Measurements from ENCODE around the gene OR51B2. TPM values are rescaled to one million over a fixed set of nuclear protein-coding genes. Genes with fewer than 3 reads are reported as not detected.
"Not testable (repeated sequence)": the region's sequence is repeated elsewhere in the genome, so short reads cannot be mapped to it uniquely, and the experiment has no call there.

The OR51B2 gene
- total and polyA plus RNA-seq, 2 of the 13 experiments (the other 11 are each of a cell fraction or from before 2014, with no cell fraction given), result not detected

DNA sequence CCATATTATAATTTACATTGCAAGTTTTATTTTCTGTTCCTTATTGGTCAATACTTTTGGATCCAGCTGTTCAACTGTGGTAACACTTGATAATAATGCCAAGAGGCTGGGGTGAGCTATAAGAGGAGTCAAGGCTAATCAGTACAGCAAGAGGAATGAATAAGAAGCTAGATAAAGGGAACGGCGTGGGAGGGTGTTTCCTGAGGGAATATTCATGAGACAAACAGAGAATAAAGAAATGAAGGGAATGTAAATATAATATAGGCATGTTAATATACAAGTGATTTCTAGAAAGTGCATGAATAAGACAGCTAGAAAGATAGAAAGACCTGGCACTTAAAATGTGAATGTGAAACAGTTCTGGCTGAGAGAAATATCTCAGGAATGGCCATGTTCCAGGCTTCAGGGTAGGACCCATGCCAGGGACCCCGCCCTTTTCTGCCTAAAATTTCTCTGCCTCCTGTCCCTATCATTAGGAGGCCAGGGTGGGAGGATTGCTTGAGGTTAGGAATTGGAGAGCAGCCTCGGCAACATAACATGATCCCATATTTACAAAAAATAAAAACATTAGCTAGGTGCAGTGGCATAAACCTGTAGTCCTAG lies 26.3 kb downstream of the OR51B2 start (continued):
- TF ChIP-seq ZNF605 (CRISPR knock-in tag; IDR thresholded peaks at IDR 0.05) (no peak), YEATS4 (CRISPR knock-in tag; IDR thresholded peaks at IDR 0.05; ENCODE audit: borderline replicate concordance) (no peak)

DNA sequence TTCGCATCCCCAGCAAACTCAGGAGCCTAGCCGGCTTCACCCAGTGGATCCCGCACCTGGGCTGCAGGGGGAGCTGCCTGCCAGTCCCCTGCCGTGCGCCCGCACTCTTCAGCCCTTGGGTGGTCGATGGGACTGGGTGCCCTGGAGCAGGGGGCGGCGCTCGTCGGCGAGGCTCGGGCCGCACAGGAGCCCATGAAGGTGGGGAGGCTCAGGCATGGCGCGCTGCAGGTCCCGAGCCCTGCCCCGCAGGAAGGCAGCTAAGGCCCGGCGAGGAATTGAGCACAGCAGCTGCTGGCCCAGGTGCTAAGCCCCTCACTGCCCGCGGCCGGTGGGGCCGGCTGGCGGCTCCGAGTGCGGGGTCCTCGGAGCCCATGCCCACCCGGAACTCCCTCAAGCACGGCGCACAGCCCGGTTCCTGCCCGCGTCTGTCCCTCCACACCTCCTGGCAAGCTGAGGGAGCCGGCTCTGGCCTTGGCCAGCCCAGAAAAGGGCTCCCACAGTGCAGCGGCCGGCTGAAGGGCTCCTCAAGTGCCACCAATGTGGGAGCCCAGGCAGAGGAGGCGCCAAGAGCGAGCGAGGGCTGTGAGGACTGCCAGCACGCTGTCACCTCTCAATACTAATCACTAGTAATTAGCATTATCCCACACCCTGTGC lies 29.6 kb downstream of the OR51B2 start:
- intact Hi-C loops (cut with micrococcal nuclease; ENCODE audit: unreplicated experiment); H4K20me1 ChIP-seq (ENCODE audit: insufficient read depth, low read length); POLR2A ChIA-PET; FAIRE-seq; H3K4me1 ChIP-seq (ENCODE audit: insufficient read depth, low read length); ATAC-seq; BruUV-seq (replicated peaks); H3K9me3 ChIP-seq (ENCODE audit: low read length); in situ Hi-C loops (cut with HindIII; ENCODE audit: extremely low pct_ligation_motif_present, low pct_unique_long_range_greater_than_20kb); H3K9ac ChIP-seq (ENCODE audit: insufficient read depth, low read depth, low read length); H3K36me3 ChIP-seq (replicated peaks in 1 of 2; ENCODE audit: control insufficient read depth in 1 of 2, insufficient read depth in 2 of 2, low read length in 2 of 2); H3K79me2 ChIP-seq (ENCODE audit: insufficient read depth, low read length); H3K4me3 ChIP-seq (replicated peaks in 1 of 3; ENCODE audit: insufficient read depth in 1 of 3, low read depth in 2 of 3, low read length in 3 of 3); DNase-seq (ENCODE audit: low spot score); H2AFZ ChIP-seq (ENCODE audit: low read length); H3K4me2 ChIP-seq (ENCODE audit: low read depth, low read length); CTCF ChIA-PET (ENCODE audit: low intra/inter-chr PET ratio, low total read pairs); H3K27me3 ChIP-seq (ENCODE audit: control insufficient read depth in 1 of 2, insufficient read depth in 2 of 2, low read length in 2 of 2); H3K27ac ChIP-seq (ENCODE audit: extremely low read length, insufficient read depth, low read length): not testable (repeated sequence)
- WGBS (ENCODE audit: low lambda C conversion rate), result 50% methylated on average over 8 of the region's 41 CpGs

DNA sequence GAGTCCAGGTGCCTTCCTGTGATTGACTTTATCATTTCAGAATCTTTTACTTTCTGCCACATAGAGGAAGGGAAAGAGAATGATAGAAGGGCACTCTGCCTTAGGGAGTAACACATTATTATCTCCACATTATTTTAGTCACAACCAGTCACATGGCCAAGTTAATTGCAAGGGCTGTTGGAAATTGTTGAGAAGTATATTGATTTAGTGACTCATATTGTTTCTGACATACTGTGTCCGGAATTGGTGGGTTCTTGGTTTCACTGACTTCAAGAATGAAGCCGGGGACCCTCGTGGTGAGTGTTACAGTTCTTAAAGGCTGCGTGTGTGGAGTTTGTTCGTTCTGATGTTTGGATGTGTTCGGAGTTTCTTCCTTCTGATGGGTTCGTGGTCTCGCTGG lies 31.1 kb downstream of the OR51B2 start:
- H3K9me3 ChIP-seq (ENCODE audit: low read length), result no peaks in the 10 kb centered on the region
- no peak for TF ChIP-seq ZNF556 (CRISPR knock-in tag; IDR thresholded peaks at IDR 0.05; ENCODE audit: borderline replicate concordance)
- TF ChIP-seq ZBTB42 (CRISPR knock-in tag; IDR thresholded peaks at IDR 0.05), result no peak
- TF ChIP-seq, protein P1, sequence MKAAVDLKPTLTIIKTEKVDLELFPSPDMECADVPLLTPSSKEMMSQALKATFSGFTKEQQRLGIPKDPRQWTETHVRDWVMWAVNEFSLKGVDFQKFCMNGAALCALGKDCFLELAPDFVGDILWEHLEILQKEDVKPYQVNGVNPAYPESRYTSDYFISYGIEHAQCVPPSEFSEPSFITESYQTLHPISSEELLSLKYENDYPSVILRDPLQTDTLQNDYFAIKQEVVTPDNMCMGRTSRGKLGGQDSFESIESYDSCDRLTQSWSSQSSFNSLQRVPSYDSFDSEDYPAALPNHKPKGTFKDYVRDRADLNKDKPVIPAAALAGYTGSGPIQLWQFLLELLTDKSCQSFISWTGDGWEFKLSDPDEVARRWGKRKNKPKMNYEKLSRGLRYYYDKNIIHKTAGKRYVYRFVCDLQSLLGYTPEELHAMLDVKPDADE (CRISPR knock-in tag; IDR thresholded peaks at IDR 0.05), result no peak
- TF ChIP-seq NFE2L1 (CRISPR knock-in tag; IDR thresholded peaks at IDR 0.05; ENCODE audit: borderline replicate concordance), result no peak
- TF ChIP-seq PHF21A (CRISPR knock-in tag; IDR thresholded peaks at IDR 0.05), result no peak
- no peak for TF ChIP-seq NFE2L2 (IDR thresholded peaks at IDR 0.05; ENCODE audit: low read length)
- TF ChIP-seq, protein P2, sequence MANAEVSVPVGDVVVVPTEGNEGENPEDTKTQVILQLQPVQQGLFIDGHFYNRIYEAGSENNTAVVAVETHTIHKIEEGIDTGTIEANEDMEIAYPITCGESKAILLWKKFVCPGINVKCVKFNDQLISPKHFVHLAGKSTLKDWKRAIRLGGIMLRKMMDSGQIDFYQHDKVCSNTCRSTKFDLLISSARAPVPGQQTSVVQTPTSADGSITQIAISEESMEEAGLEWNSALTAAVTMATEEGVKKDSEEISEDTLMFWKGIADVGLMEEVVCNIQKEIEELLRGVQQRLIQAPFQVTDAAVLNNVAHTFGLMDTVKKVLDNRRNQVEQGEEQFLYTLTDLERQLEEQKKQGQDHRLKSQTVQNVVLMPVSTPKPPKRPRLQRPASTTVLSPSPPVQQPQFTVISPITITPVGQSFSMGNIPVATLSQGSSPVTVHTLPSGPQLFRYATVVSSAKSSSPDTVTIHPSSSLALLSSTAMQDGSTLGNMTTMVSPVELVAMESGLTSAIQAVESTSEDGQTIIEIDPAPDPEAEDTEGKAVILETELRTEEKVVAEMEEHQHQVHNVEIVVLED (CRISPR knock-in tag; IDR thresholded peaks at IDR 0.05; ENCODE audit: borderline replicate concordance), result no peak
- ATAC-seq, result no peak
- ChIA-PET POLR2A (no interaction called here), CTCF (ENCODE audit: low intra/inter-chr PET ratio, low total read pairs) (no interaction called here)
- H3K4me2 ChIP-seq (ENCODE audit: low read depth, low read length), result no peak overlapping the region
- no TSS peak for BruUV-seq (replicated peaks)
- H4K20me1 ChIP-seq (ENCODE audit: insufficient read depth, low read length), result no peaks in the 10 kb centered on the region
- H3K36me3 ChIP-seq (replicated peaks in 1 of 2; ENCODE audit: control insufficient read depth in 1 of 2, insufficient read depth in 2 of 2, low read length in 2 of 2), result no peaks in the 10 kb centered on the region
- H2AFZ ChIP-seq (ENCODE audit: low read length), result no peak overlapping the region
- DNase-seq (ENCODE audit: low spot score), result no peak
- no peak overlapping the region for H3K27ac ChIP-seq (ENCODE audit: extremely low read length, insufficient read depth, low read length)
- no peak overlapping the region for H3K9ac ChIP-seq (ENCODE audit: insufficient read depth, low read depth, low read length)
- WGBS (ENCODE audit: low lambda C conversion rate), result 19% methylated on average over 8 of the region's 8 CpGs
- in situ Hi-C loops (cut with HindIII; ENCODE audit: extremely low pct_ligation_motif_present, low pct_unique_long_range_greater_than_20kb) (no loop called here), intact Hi-C loops (cut with micrococcal nuclease; ENCODE audit: unreplicated experiment) (no loop called here)
- FAIRE-seq, result no peak
- H3K27me3 ChIP-seq (ENCODE audit: control insufficient read depth in 1 of 2, insufficient read depth in 2 of 2, low read length in 2 of 2), result no peaks in the 10 kb centered on the region
- H3K4me1 ChIP-seq (ENCODE audit: insufficient read depth, low read length), result no peaks in the 10 kb centered on the region
- no peaks in the 10 kb centered on the region for H3K79me2 ChIP-seq (ENCODE audit: insufficient read depth, low read length)
- H3K4me3 ChIP-seq (replicated peaks in 1 of 3; ENCODE audit: insufficient read depth in 1 of 3, low read depth in 2 of 3, low read length in 3 of 3), result no peak overlapping the region

All from HepG2 (cell line).